Transverse colon (tissue), 4 donors: ENCODE measurements around the gene STK32C. TPM values are rescaled to one million over a fixed set of nuclear protein-coding genes. Genes with fewer than 3 reads are reported as not detected.

Source experiments
- DNase-seq: peaks from one replicate; pipeline ENCODE4 v3.0.0-alpha.2; 2019
- H3K27ac ChIP-seq, 4 donors: fragments of 200-600 bp; sonication (generic); 2 replicates each; pipeline ENCODE4 v1.5.1; 2016 to 2018; ENCODE audit warnings: inconsistent platforms in 4 of 4
- H3K27me3 ChIP-seq: fragments of 200-600 bp; sonication (generic); 2 replicates; pipeline ENCODE4 v1.5.1; 2017; ENCODE audit warnings: inconsistent platforms
- H3K36me3 ChIP-seq, 4 donors: fragments of 200-600 bp; sonication (generic); 2 replicates each; pipeline ENCODE4 v1.5.1; 2017 to 2019; ENCODE audit warnings: inconsistent platforms in 4 of 4
- H3K4me1 ChIP-seq, 4 donors: fragments of 200-600 bp; sonication (generic); 2 replicates each; pipeline ENCODE4 v1.5.1; 2017 to 2020; ENCODE audit warnings: inconsistent platforms in 4 of 4
- H3K4me3 ChIP-seq, 4 donors: fragments of 200-600 bp; sonication (generic); 1 replicate in 1 of 4; 2 replicates in 3 of 4; pipeline versions ENCODE4 v1.5.1 to v1.6.1; 2017 to 2019; ENCODE audit warnings: inconsistent platforms in 4 of 4
- H3K9me3 ChIP-seq, 2 donors: fragments of 200-600 bp; sonication (generic); 2 replicates each; pipeline ENCODE4 v1.5.1; 2017 to 2019; ENCODE audit warnings: inconsistent platforms in 2 of 2
- EP300 ChIP-seq: sonication (generic); formaldehyde crosslinking; IDR thresholded peaks from one replicate; pipeline ENCODE4 v1.6.1; 2017; ENCODE audit warnings: antibody characterized with exemption, low read depth
- POLR2A ChIP-seq: fragments of 450-650 bp; IDR thresholded peaks from one replicate; pipeline ENCODE4 v1.6.1; 2016; ENCODE audit warnings: antibody characterized with exemption, mild to moderate bottlenecking, moderate library complexity
- POLR2AphosphoS5 ChIP-seq, 3 donors: sonication (generic); formaldehyde crosslinking; IDR thresholded peaks; one replicate each; pipeline ENCODE4 v1.6.1; 2016; ENCODE audit warnings: antibody characterized with exemption in 3 of 3
- WGBS, 2 donors: methylation state at CpG; one replicate each; pipeline ENCODE4 v1.1.5; 2018; ENCODE audit warnings: low coverage in 1 of 2; 5-methylcytosine and 5-hydroxymethylcytosine counted together
- in situ Hi-C, 4 donors: fragments of 200-750 bp; cut with MboI; loops; one replicate each; pipeline versions ENCODE4 v1.15.0 to v1.15.1; 2017; ENCODE audit warnings: low sequenced_read_pairs in 3 of 4, low pct_ligation_motif_present in 1 of 4, low pct_unique_long_range_greater_than_20kb in 1 of 4
- intact Hi-C: fragments of 100-400 bp; cut with DNase I; formaldehyde crosslinking; loops from one replicate; pipeline ENCODE4 v1.15.1; 2023; ENCODE audit warnings: low total_unique reads
- total RNA-seq, 4 donors: library from RNA; depleted of rRNA; stranded (reverse); fragments of >200 nt; gene quantifications; one replicate each; pipeline ENCODE4 v1.1.0, GENCODE V29; 2016
- TF ChIP-seq, protein P1 (sequence below), 5 experiments: fragments of 200-600 bp in 3 of 5; fragments of 450-650 bp in 2 of 5; sonication (generic) in 3 of 5; IDR thresholded peaks; 1 replicate in 2 of 5; 2 replicates in 3 of 5; pipeline ENCODE4 v1.5.1; 2016 to 2017; ENCODE audit warnings: antibody characterized with exemption in 5 of 5, inconsistent platforms in 3 of 5, mild to moderate bottlenecking in 2 of 5, moderate library complexity in 1 of 5

Gene STK32C
- total RNA-seq, 4 donors from 2014 or later = 2.2 to 7.8 (median 3.7) TPM; not detected in 1

DNA sequence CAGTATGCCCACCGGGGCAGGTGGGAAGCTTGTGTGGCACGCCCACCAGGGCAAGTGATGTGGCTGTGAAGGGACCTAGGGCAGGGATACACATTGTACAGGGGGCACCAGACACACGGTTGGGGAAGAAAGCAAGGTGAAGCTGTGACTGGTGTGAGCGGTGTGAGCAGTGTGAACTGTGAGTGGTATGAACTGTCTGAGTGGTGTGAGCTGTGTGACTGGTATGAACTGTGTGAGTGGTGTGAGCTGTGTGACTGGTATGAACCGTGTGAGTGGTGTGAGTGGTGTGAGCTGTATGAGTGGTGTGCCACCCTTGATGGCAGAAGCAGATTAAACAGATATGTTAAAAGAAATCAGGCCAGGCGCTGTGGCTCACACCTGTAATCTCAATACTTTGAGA is 72.9 kb downstream of the STK32C start:
- DNase-seq = no peak
- in situ Hi-C loops = loop anchor here in 2 of 4 donors (25.0 kb wide), 2 partner anchors 102 to 402 kb away; partner anchors contain the start of gene LRRC27 (in 1 of the 2)

DNA sequence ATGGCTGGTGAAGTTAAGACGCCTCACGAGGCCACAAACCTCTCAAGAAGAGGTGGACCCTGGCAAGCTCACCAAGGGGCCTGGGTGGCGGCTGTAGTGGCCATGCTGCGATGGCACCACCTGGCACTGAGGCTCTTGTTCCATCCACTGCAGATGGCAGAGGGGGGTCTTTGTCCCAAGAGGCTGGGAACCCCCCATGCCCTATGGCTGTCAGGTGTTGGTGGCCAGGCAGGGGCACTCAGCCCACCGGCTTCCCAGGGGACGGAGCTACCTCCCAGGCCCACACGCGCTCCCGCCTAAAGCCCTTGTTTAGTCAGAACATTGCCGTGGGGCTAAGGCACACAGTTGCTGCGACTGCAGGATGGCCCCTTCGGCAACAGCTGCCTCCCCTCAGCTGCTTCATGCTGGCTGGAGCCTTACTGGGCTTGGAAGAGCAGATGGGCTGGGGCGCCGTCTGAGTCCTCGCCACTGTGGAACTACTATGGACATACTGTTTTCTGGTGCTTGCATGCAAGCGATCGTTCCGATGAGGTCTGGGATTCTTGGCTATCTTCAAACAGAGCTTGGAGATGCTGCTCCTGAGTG is 74.2 kb downstream of the STK32C start:
- no peak for DNase-seq
- peaks cover 0 to 14% (median 5%) of the 10 kb centered on the region in 4 donors for H3K4me1 ChIP-seq
- H3K4me3 ChIP-seq = no peak overlapping the region
- H3K27ac ChIP-seq = no peak overlapping the region
- intact Hi-C loops = no loop called here
- no peaks in the 10 kb centered on the region for H3K27me3 ChIP-seq
- H3K36me3 ChIP-seq = no peaks in the 10 kb centered on the region
- in situ Hi-C loops = loop anchor here in 2 of 4 donors (25.0 kb wide), 2 partner anchors 104 to 404 kb away; partner anchors contain the start of gene LRRC27 (in 1 of the 2)
- WGBS, 2 donors = 86% methylated on average over 18 of the region's 18 CpGs; no CpG with 5 or more reads in 1 of the 2 donors
- TF ChIP-seq POLR2AphosphoS5 (IDR thresholded peaks at IDR 0.05) (no peak), EP300 (no peak), POLR2A (no peak)
- TF ChIP-seq, protein P1, sequence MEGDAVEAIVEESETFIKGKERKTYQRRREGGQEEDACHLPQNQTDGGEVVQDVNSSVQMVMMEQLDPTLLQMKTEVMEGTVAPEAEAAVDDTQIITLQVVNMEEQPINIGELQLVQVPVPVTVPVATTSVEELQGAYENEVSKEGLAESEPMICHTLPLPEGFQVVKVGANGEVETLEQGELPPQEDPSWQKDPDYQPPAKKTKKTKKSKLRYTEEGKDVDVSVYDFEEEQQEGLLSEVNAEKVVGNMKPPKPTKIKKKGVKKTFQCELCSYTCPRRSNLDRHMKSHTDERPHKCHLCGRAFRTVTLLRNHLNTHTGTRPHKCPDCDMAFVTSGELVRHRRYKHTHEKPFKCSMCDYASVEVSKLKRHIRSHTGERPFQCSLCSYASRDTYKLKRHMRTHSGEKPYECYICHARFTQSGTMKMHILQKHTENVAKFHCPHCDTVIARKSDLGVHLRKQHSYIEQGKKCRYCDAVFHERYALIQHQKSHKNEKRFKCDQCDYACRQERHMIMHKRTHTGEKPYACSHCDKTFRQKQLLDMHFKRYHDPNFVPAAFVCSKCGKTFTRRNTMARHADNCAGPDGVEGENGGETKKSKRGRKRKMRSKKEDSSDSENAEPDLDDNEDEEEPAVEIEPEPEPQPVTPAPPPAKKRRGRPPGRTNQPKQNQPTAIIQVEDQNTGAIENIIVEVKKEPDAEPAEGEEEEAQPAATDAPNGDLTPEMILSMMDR (IDR thresholded peaks at IDR 0.05) = no peak
- no peaks in the 10 kb centered on the region for H3K9me3 ChIP-seq

More for the DNA sequence above, 72.9 kb downstream of the STK32C start:
- Histone ChIP-seq H3K27me3 (no peaks in the 10 kb centered on the region), H3K36me3 (no peaks in the 10 kb centered on the region), H3K4me3 (no peak overlapping the region), H3K9me3 (no peaks in the 10 kb centered on the region), H3K27ac (no peak overlapping the region), H3K4me1 (peaks cover 0 to 10% (median 4%) of the 10 kb centered on the region in 4 donors)
- no peak for TF ChIP-seq EP300
- TF ChIP-seq POLR2AphosphoS5 (IDR thresholded peaks at IDR 0.05) = no peak
- TF ChIP-seq, protein P1 (IDR thresholded peaks at IDR 0.05) = no peak
- no peak for TF ChIP-seq POLR2A
- intact Hi-C loops = no loop called here
- 91 to 100% methylated on average over 4 to 6 of the region's 6 CpGs for WGBS, 2 donors

DNA sequence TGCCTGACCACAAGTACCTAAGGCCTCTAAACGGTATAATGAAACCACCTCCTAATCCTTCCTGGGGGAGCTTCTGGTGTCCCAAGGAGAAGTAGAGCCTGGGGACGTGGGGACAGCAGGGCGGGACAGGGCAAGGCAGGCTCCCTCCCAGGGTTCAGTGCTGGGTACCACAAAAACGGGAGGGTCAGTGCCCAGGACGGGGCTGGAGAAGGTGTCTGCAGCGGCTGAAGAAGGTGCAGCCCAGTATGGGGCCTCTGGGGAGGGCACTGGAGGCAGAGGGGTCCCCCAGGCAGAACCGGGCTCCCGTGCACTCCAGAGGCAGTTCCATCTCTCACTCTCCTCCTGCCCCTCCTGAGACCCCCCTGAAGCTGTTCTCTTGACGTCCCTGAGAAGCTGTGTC is 74.8 kb downstream of the STK32C start:
- DNase-seq = no peak
- intact Hi-C loops = no loop called here
- TF ChIP-seq POLR2A (no peak), POLR2AphosphoS5 (IDR thresholded peaks at IDR 0.05) (no peak)
- Histone ChIP-seq H3K27me3 (no peaks in the 10 kb centered on the region), H3K36me3 (no peaks in the 10 kb centered on the region), H3K27ac (no peak overlapping the region), H3K4me3 (no peak overlapping the region), H3K4me1 (peaks cover 0 to 14% (median 5%) of the 10 kb centered on the region in 4 donors), H3K9me3 (no peaks in the 10 kb centered on the region)
- WGBS, 2 donors = 71 to 89% methylated on average over 1 to 9 of the region's 9 CpGs
- in situ Hi-C loops = loop anchor here in 2 of 4 donors (25.0 kb wide), 2 partner anchors 104 to 404 kb away; partner anchors contain the start of gene LRRC27 (in 1 of the 2)

DNA sequence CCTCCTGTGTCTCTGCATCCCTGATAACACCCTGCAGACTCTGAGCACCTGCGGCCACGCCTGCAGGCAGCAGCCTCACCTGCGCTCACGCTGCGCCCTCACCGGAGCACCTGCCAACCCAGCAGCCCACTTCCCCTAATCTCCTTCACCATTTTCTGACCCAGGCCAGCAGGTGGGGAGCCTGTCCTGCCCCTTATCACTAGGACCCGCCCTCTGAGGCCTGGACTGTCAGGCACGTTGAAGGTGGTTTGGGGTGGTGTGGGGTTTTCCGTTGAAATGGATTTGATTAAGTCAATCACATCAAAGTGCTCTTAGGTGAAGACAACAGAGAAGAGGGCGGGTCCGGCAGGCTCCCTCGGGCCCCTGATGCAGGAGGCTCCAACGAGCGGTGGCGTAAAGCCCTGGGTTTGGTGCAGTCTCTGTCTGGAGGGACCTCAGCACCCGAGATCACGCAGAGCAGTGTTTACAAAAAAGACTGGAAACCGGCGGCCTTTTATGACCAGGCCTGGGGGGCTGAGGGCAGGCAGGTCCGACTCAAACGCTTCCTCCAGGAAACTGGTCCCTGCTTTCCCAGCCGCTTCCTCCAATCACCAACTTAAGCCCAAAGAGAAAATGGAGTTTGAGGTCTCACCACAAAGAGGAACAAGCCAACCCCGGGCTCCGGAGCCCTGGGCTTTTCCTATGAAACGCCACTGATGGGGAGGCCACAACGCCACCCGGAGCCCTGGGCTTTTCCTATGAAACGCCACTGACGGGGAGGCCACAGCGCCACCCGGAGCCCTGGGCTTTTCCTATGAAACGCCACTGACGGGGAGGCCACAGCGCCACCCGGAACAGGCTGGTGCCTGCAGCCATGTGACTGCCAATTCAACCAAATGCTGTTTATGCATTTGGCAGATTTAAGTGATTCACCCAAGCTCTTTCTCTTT is 75.5 kb downstream of the STK32C start:
- TF ChIP-seq, protein P1 (IDR thresholded peaks at IDR 0.05) = no peak
- TF ChIP-seq EP300 (no peak), POLR2AphosphoS5 (IDR thresholded peaks at IDR 0.05) (no peak), POLR2A (no peak)
- no peak overlapping the region for H3K4me3 ChIP-seq
- H3K27ac ChIP-seq = no peak overlapping the region
- H3K36me3 ChIP-seq = no peaks in the 10 kb centered on the region
- DNase-seq = no peak
- no peaks in the 10 kb centered on the region for H3K9me3 ChIP-seq
- H3K4me1 ChIP-seq = peaks cover 0 to 14% (median 5%) of the 10 kb centered on the region in 4 donors
- in situ Hi-C loops (loop anchor here in 2 of 4 donors (25.0 kb wide), 2 partner anchors 105 to 405 kb away; partner anchors contain the start of gene LRRC27 (in 1 of the 2)), intact Hi-C loops (no loop called here)
- no peaks in the 10 kb centered on the region for H3K27me3 ChIP-seq
- WGBS, 2 donors = 55 to 69% methylated on average over 8 to 34 of the region's 35 CpGs
